ENCODE measurements around the gene ACTN4. TPM values are rescaled to one million over a fixed set of nuclear protein-coding genes. Genes with fewer than 3 reads are reported as not detected.
"Not testable (repeated sequence)": the region's sequence is repeated elsewhere in the genome, so short reads cannot be mapped to it uniquely, and the experiment has no call there.

Gene ACTN4
- total RNA-seq = 156 TPM

- DNase-seq (ENCODE audit: low spot score) = peak; percentile 100
These were observed at the start of gene ACTN4 for GRCh38 chr19:38647368-38647965. Gene ACTN4 (plus strand): TSS chr19:38647649. CDS start chr19:38647746, 97 bp downstream.

GRCh38 chr19:38599722-38600121 is 47.7 kb upstream of the ACTN4 start:
- ATAC-seq (no peak), DNase-seq (ENCODE audit: low spot score) (no peak)

More at GRCh38 chr19:38647368-38647965, at the start of gene ACTN4:
- ATAC-seq = peak; percentile 86

GRCh38 chr19:38602856-38603255 is 44.6 kb upstream of the ACTN4 start:
- not testable (repeated sequence) for ATAC-seq; DNase-seq (ENCODE audit: low spot score)

- ATAC-seq (no peak), DNase-seq (ENCODE audit: low spot score) (no peak)
These were observed 41.3 kb upstream of the ACTN4 start for GRCh38 chr19:38606131-38606530.

- ATAC-seq (no peak), DNase-seq (ENCODE audit: low spot score) (no peak)
These were observed 33.2 kb upstream of the ACTN4 start for GRCh38 chr19:38614289-38614688.

- ATAC-seq (no peak), DNase-seq (ENCODE audit: low spot score) (no peak)
These were observed 32.4 kb upstream of the ACTN4 start for GRCh38 chr19:38615007-38615581.

GRCh38 chr19:38616265-38616664 is 31.2 kb upstream of the ACTN4 start:
- DNase-seq (ENCODE audit: low spot score) (no peak), ATAC-seq (no peak)

- no peak for ATAC-seq
- DNase-seq (ENCODE audit: low spot score) = no peak
These were observed 30.1 kb upstream of the ACTN4 start for GRCh38 chr19:38617283-38617763.

- peak; percentile 35 for ATAC-seq
- peak; percentile 53 for DNase-seq (ENCODE audit: low spot score)
These were observed 29.5 kb upstream of the ACTN4 start, which contains the start of gene MAP4K1 for GRCh38 chr19:38617764-38618589. Gene MAP4K1 (minus strand): TSS chr19:38617953. CDS start chr19:38617895, 58 bp downstream.

GRCh38 chr19:38618590-38619360 is 28.7 kb upstream of the ACTN4 start, which contains the start of gene EIF3K:
Gene EIF3K (plus strand): TSS chr19:38619188. CDS start chr19:38619269, 81 bp downstream.
- DNase-seq (ENCODE audit: low spot score) (peak; percentile 100), ATAC-seq (peak; percentile 93)

GRCh38 chr19:38619361-38620174 is 27.9 kb upstream of the ACTN4 start:
- no peak for DNase-seq (ENCODE audit: low spot score)
- no peak for ATAC-seq

- DNase-seq (ENCODE audit: low spot score) (no peak), ATAC-seq (no peak)
These were observed 22.6 kb upstream of the ACTN4 start for GRCh38 chr19:38624822-38625221.

GRCh38 chr19:38626401-38626800 is 21.0 kb upstream of the ACTN4 start:
- ATAC-seq = no peak
- DNase-seq (ENCODE audit: low spot score) = no peak

GRCh38 chr19:38629568-38629967 is 17.9 kb upstream of the ACTN4 start:
- ATAC-seq (no peak), DNase-seq (ENCODE audit: low spot score) (no peak)

GRCh38 chr19:38631301-38631700 is 16.1 kb upstream of the ACTN4 start:
- not testable (repeated sequence) for ATAC-seq; DNase-seq (ENCODE audit: low spot score)

GRCh38 chr19:38631811-38632475 is 15.5 kb upstream of the ACTN4 start:
- DNase-seq (ENCODE audit: low spot score); ATAC-seq: not testable (repeated sequence)

- DNase-seq (ENCODE audit: low spot score) (no peak), ATAC-seq (no peak)
These were observed 14.8 kb upstream of the ACTN4 start for GRCh38 chr19:38632476-38633213.

GRCh38 chr19:38634757-38635482 is 12.5 kb upstream of the ACTN4 start:
- DNase-seq (ENCODE audit: low spot score) = peak; percentile 72
- ATAC-seq = peak; percentile 91
